Stimulated activated CD4-positive, alpha-beta T cell treated with anti-CD3 and anti-CD28 coated beads, Interleukin-4, amount 100 ng/mL, for 1 hour (primary cell): ENCODE data around the gene MRPS27.

Experiments
- DNase-seq: peaks from one replicate; pipeline ENCODE4 v3.0.0-alpha.2; 2020

The MRPS27 gene

GRCh38 chr5:72290356-72291133 lies 29.5 kb downstream of the MRPS27 start:
- DNase-seq, result no peak

DNA sequence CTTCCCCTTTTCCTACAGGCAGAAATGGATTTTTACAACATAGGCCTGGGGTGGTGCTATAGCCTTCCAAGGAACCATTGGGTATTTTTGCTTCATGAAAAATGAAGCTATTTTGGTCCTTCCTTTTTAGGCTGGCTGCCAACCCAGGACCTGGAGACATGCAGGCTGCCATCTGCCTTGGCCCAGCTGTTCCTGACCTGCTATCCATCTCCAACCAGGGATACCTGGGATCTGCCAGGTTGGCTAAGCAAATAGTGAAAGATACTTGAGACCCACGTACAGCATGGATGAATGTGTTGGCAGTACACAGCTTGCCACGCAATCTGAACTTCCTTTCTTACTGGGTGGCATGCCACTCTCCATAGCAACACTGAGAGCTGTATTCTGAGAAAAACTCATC lies 31.1 kb downstream of the MRPS27 start:
- no peak for DNase-seq

DNA sequence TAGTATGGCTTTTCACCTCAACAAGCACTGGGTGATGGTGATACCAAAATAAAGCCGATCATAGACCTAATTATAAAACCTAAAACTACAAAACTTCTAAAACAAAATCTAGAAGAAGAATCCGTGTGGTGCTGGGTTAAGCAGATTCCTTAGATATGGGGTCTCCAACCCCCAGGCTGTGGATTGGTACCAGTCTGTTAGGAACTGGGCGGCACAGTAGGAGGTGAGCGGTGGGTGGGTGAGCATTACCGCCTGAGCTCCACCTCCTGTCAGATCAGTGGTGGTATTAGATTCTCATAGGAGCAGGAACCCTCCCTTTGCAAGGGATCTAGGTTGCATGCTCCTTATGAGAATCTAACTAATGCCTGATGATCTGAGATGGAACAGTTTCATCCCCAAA lies 33.2 kb downstream of the MRPS27 start:
- DNase-seq, result no peak

GRCh38 chr5:72285424-72285821 lies 34.6 kb downstream of the MRPS27 start:
- DNase-seq, result no peak

GRCh38 chr5:72284559-72285423 lies 35.2 kb downstream of the MRPS27 start:
- DNase-seq, result no peak

- DNase-seq, result no peak
These were observed 36.7 kb downstream of the MRPS27 start for GRCh38 chr5:72283358-72283757.

- DNase-seq, result no peak
These were observed 37.2 kb downstream of the MRPS27 start for GRCh38 chr5:72282878-72283277.

- DNase-seq, result no peak
These were observed 38.1 kb downstream of the MRPS27 start for GRCh38 chr5:72281764-72282499.

DNA sequence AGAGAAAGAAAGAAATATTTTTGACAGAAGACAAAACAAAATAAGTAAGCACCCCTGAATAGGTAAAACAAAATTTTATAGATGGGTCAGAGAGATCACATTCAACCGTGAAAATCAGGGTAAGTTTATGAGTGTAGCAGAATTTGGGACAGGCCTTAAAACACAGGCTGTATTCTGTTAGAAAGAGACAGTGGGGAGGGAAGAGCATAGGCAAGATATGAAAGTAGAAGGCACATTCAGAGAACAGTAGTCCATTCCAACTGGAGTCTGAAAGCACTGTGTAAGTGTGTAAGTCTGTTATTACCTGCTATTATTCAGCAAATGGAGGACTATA lies 38.6 kb downstream of the MRPS27 start:
- no peak for DNase-seq

GRCh38 chr5:72280581-72281069 lies 39.4 kb downstream of the MRPS27 start:
- DNase-seq, result no peak

GRCh38 chr5:72276219-72276752 lies 43.8 kb downstream of the MRPS27 start:
- no peak for DNase-seq

DNA sequence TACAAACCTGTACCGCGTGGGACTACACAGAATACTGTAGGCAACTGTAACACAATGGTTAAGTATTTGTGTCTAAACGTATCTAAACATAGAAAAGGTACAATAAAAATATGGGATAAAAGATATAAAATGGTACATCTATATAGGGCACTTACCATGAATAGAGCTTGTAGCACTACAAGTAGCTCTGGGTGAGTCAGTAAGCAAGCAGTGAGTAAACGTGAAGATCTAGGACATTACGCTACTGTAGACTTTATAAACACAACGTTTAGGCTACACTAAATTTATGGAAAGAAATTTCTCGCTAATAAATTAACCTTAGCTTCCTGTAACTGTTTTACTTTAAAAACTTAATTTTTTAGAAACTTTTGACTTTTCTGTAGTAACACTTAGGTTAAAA lies 46.5 kb downstream of the MRPS27 start:
- no peak for DNase-seq

DNA sequence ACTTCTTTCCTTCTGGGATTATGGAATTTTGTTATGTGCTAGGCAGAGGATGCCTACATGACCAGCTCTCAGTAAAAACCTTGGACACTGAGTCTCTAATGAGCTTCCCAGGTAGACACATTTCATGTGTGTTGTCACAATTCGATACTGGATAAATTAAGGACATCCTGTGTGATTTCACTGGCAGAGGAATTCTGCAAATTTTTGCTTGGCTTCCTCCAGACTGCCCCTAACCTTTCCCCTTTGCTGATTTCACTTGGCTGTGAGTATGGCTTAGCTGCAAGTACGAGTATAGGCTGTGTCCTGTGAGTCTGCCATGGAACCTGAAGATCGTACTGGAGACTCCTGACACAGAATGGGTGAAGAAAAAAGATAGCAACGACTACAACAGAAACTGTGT lies 47.6 kb downstream of the MRPS27 start:
- DNase-seq, result no peak

DNA sequence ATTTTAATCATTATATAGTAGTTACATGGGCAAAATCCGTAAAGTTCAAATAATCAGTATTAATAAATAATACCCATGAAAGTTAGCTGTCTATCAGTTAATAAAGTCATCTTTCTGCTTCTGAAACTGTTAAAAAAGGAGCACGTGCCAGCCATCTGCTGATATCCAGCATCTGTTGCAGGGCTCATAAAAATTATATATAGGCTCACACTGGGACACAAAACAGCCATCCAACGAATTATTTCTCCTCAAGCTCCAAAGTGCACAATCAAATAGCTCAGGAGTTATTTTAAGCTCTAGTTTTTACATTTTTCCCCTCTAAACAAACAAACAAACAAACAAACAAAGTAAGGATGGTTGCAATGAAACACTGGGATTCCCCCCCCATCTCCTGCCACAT lies 48.3 kb downstream of the MRPS27 start:
- DNase-seq, result no peak

- no peak for DNase-seq
These were observed 50.0 kb downstream of the MRPS27 start for GRCh38 chr5:72270037-72270436.

DNA sequence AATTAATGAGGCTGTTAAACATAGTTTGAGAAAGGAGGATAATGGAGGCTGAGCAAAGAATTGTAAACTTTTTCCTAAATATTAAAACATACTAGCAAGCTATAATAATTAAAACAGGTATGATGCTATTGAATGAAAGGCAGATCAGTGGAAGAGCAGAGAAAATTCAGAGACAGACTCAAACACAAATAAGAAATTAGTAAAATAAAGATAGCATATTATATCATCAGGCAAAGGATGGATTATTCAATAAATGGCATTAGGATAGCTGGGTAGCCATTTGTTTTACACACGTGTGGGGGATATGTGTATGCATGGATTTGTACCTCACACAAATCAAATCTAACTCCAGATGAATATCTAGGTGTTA lies 50.6 kb downstream of the MRPS27 start:
- no peak for DNase-seq

DNA sequence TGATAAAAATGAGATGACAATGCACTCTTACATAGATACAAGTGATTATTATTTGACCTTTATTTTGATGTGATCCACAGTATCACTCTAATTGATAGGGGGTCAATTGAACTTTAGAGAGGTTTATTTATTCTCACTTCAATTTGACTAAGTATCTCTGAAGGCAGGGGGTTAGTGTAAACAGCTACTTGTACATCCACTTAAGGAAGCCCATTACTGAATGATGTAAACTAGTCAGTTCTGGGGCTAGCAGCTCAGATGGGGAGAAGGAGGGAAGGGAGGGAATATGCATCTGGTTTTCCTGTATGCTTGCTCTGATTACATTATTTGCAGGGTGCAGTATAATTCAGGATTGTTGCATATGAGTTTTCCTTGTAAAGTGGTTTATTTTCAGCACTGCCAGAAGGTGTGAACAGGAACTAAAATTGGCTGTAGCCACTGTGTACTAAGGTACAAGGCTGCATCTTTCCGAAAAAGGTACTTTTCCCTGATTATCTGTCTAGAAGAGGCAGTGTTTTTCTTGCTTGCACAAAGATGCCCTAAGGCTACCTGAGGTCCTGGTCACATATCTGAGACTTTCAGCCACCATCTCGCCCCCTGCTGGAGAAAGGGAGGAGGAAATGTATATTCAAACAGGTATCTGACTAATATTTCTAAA lies 51.2 kb downstream of the MRPS27 start:
- peak; percentile 35 for DNase-seq

DNA sequence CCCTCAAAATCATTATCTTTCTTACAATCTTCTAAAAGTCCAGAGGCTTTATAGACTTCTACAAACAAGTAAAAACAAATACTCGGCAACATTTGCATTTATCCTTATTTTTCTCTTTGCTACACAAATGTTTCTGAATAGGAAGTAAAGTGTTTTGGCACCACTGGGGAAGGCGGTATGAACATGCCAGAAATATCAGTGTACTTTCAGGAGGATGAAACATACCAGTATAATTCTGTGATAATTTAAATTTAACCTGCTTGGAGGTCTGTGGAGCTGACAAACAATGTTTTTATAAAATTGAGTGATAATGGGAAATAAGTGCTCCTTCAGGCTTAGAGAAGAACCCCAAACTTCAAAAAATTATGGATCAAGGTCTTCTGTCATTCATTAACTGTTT lies 51.8 kb downstream of the MRPS27 start:
- no peak for DNase-seq

GRCh38 chr5:72267685-72268084 lies 52.4 kb downstream of the MRPS27 start:
- no peak for DNase-seq

DNA sequence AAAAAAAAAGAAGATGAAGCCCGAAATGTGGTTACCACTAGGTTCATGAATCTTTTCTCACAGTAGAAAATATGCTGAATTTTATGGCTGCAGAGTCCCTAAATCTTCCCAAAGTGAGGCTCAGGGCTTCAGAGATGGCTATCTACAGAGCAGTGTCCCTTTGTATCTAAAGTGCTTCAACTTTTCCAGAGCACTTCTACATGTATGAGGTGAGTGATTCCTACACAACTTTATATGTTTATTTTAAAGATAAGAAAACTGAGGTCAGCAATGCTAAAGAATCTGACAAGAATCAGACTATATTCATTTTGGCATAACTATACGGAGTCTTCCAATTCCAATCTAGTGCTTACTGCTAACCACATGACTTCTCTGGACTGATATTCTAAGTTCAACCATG lies 53.2 kb downstream of the MRPS27 start:
- no peak for DNase-seq

DNA sequence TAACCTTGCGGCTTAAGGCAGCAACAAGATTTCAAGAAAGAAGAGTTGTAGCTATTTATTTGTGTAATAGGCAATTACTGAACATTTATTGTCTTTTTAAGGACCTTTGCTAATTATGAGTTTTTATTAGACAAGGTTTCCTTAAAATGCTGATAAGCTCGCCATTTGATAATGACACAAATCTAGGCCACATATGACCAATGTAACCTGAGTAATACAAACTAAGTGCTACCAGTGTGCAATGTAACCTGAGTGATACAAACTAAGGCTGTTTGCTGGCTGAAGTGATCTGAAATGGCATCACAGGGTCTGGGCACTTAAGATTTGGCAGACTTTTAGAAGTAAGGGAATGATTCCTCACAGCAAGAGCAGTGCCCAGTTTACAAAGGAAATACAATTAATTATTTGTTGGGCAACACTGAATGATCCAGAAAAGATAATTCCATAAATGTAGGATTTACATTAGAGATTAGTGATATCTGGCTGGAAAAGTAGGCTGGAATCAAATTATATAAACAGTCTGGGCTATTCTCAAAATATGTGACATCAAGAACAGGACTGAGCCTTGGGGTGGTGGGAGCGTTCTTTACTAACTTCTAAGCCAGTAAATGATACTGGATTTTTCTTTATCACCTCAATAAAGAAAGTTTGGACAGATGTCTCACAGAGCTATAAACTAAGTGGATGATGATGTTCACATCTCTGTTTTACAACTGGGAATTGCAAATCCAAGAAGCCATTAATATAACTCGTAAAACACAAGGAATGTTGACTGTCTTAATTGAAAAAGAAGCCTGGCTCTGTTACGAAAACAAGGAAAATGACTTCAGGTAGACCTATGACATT lies 54.8 kb downstream of the MRPS27 start:
- DNase-seq, result no peak

DNA sequence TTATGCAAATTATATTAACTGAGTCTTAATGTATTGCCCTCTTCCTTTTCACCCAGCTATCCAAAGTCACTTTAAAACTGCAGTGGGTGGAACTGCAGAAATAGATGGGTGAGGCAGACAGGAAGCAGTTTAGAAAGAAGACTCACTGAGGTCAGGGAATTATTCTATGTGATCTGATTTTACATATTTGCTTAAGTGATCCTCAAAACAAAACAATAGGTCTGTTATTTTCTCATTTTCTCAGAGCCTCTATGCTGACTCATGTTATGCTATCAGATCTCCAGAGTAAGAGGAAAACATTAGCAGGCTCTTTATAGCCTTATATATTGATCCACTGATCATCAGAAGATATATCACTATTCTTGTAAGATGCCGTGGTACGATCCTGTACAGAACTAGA lies 63.5 kb downstream of the MRPS27 start:
- DNase-seq, result no peak
